HG03378 (cell line): ENCODE data around the gene ATP1A1.

ENCODE experiments used
- ATAC-seq: cut with Tn5 transposase; IDR thresholded peaks from one replicate; pipeline ENCODE4 v1.9.1; 2021; ENCODE audit warnings: mild to moderate bottlenecking, moderate library complexity; ENCODE audit not compliant: unreplicated experiment

The ATP1A1 gene

GRCh38 chr1:116370181-116370580 is 2.9 kb upstream of the ATP1A1 start:
- ATAC-seq = no peak

GRCh38 chr1:116371752-116372151 is 1.3 kb upstream of the ATP1A1 start:
- ATAC-seq = no peak

GRCh38 chr1:116372191-116372590 is 853 bp upstream of the ATP1A1 start:
- ATAC-seq = no peak

- no peak for ATAC-seq
These were observed 648 bp downstream of the ATP1A1 start for GRCh38 chr1:116373431-116374352.

GRCh38 chr1:116374353-116375147 is 1.5 kb downstream of the ATP1A1 start:
- no peak for ATAC-seq

- ATAC-seq = no peak
These were observed 2.3 kb downstream of the ATP1A1 start for GRCh38 chr1:116375148-116375886.

GRCh38 chr1:116375887-116376728 is 3.1 kb downstream of the ATP1A1 start:
- no peak for ATAC-seq

- ATAC-seq = no peak
These were observed 3.7 kb downstream of the ATP1A1 start for GRCh38 chr1:116376729-116377086.

- peak; percentile 89 for ATAC-seq
These were observed 4.8 kb downstream of the ATP1A1 start for GRCh38 chr1:116377541-116378529.

- ATAC-seq = no peak
These were observed 6.1 kb downstream of the ATP1A1 start for GRCh38 chr1:116379057-116379630.

GRCh38 chr1:116379674-116380498 is 6.8 kb downstream of the ATP1A1 start:
- ATAC-seq = no peak

GRCh38 chr1:116380499-116381242 is 7.6 kb downstream of the ATP1A1 start:
- ATAC-seq = no peak

GRCh38 chr1:116382321-116382720 is 9.3 kb downstream of the ATP1A1 start:
- no peak for ATAC-seq

GRCh38 chr1:116382857-116383483 is 9.9 kb downstream of the ATP1A1 start:
- ATAC-seq = no peak

- no peak for ATAC-seq
These were observed 13.0 kb downstream of the ATP1A1 start for GRCh38 chr1:116386042-116386441.

- no peak for ATAC-seq
These were observed 14.5 kb downstream of the ATP1A1 start for GRCh38 chr1:116387551-116387950.

- ATAC-seq = no peak
These were observed 15.1 kb downstream of the ATP1A1 start for GRCh38 chr1:116388122-116388521.
